K562 (cell line): Measurements from ENCODE around the gene CLASP1. TPM values are rescaled to one million over a fixed set of nuclear protein-coding genes. Genes with fewer than 3 reads are reported as not detected.

ENCODE experiments used
- ATAC-seq: fragments of 200-7000 bp; cut with Tn5 transposase; 3 replicates; pipeline ENCODE4 v1.9.1; 2020; ENCODE audit warnings: moderate library complexity
- BruUV-seq: library from RNA; stranded (reverse); fragments of 400-500 nt; replicated peaks from 2 replicates; lab custom pipeline; 2021; lab: Mats Ljungman, UMichigan
- CTCF ChIA-PET: fragments of 300-600 bp; formaldehyde crosslinking; extraction: SDS; loops from one replicate; lab custom pipeline; 2021; ENCODE audit warnings: low intra/inter-chr PET ratio; lab: Yijun Ruan, JAX
- POLR2A ChIA-PET: fragments of 300-600, 350-650 bp; sonication (Branson Sonifier 250); formaldehyde crosslinking; extraction: SDS; loops from one replicate; lab custom pipeline; 2021; ENCODE audit warnings: antibody characterized with exemption, inconsistent platforms; lab: Yijun Ruan, JAX
- DNase-seq, 4 experiments: peaks; one replicate each; pipeline versions ENCODE4 v3.0.0 to v3.0.0-alpha.2; 2011 to 2018; ENCODE audit warnings: low spot score in 3 of 4, mixed read lengths in 3 of 4; ENCODE audit errors: extremely low read depth in 1 of 4
- FAIRE-seq: peaks from 2 replicates; lab custom pipeline; 2011; peaks lifted over from hg19 to GRCh38; lab: Jason Lieb, UNC
- H2AFZ ChIP-seq: 2 replicates; pipeline ENCODE4 v1.6.0; 2011; ENCODE audit warnings: low read depth, low read length, control low read depth, inconsistent platforms
- H3K27ac ChIP-seq: fragments of 200-600 bp; 3 replicates; pipeline ENCODE4 v1.8.0; 2011; ENCODE audit warnings: low read depth, mild to moderate bottlenecking, control low read depth, inconsistent platforms, low read length, moderate library complexity, mixed read lengths; ENCODE audit errors: extremely low read depth
- H3K27me3 ChIP-seq, 2 experiments: fragments of 300-600 bp in 1 of 2; 2 replicates in 1 of 2; 3 replicates in 1 of 2; pipeline versions ENCODE4 v1.6.0 to v1.8.0; 2011; ENCODE audit warnings: inconsistent platforms in 2 of 2, low read length in 2 of 2, mild to moderate bottlenecking in 1 of 2, mixed read lengths in 1 of 2, moderate library complexity in 1 of 2; ENCODE audit not compliant: control insufficient read depth in 2 of 2, insufficient read depth in 2 of 2
- H3K36me3 ChIP-seq: fragments of 300-600 bp; 3 replicates; pipeline ENCODE4 v1.8.0; 2011; ENCODE audit warnings: mild to moderate bottlenecking, low read length, inconsistent platforms; ENCODE audit not compliant: control insufficient read depth, insufficient read depth
- H3K4me1 ChIP-seq, 2 experiments: fragments of 200-600 bp in 1 of 2; replicated peaks in 1 of 2; 2 replicates in 1 of 2; 3 replicates in 1 of 2; pipeline versions ENCODE4 v1.5.1 to v1.8.0; 2011; ENCODE audit warnings: inconsistent platforms in 2 of 2, low read length in 2 of 2, mild to moderate bottlenecking in 1 of 2, mixed read lengths in 1 of 2, moderate library complexity in 1 of 2; ENCODE audit not compliant: control insufficient read depth in 2 of 2, insufficient read depth in 2 of 2
- H3K4me2 ChIP-seq: 2 replicates; pipeline ENCODE4 v1.6.1; 2011; ENCODE audit warnings: low read length, control low read depth, inconsistent platforms, mixed read lengths; ENCODE audit not compliant: insufficient read depth
- H3K4me3 ChIP-seq: fragments of 200-600 bp; sonication (generic), shearing (Covaris generic); 2 replicates; pipeline ENCODE4 v1.5.1; 2016; ENCODE audit warnings: control low read depth, inconsistent platforms
- H3K79me2 ChIP-seq: fragments of 200-600 bp; 3 replicates; pipeline ENCODE4 v1.8.0; 2011; ENCODE audit warnings: low read length, inconsistent platforms; ENCODE audit not compliant: control insufficient read depth, insufficient read depth
- H3K9ac ChIP-seq, 2 experiments: 2 replicates each; pipeline versions ENCODE4 v1.6.0 to v1.6.1; 2011; ENCODE audit warnings: low read depth in 2 of 2, low read length in 2 of 2, control low read depth in 1 of 2, inconsistent platforms in 1 of 2, mild to moderate bottlenecking in 1 of 2, mixed read lengths in 1 of 2; ENCODE audit not compliant: insufficient read depth in 1 of 2
- H3K9me1 ChIP-seq: one replicate; pipeline ENCODE4 v1.6.0; 2011; ENCODE audit warnings: inconsistent platforms, mild to moderate bottlenecking, low read length, moderate library complexity; ENCODE audit not compliant: control insufficient read depth, insufficient read depth
- H3K9me3 ChIP-seq: replicated peaks from 2 replicates; pipeline ENCODE4 v1.5.1; 2011; ENCODE audit warnings: low read depth, low read length, inconsistent platforms; ENCODE audit not compliant: control insufficient read depth, insufficient read depth
- H4K20me1 ChIP-seq: replicated peaks from 2 replicates; pipeline ENCODE4 v1.6.1; 2011; ENCODE audit warnings: low read length, inconsistent platforms, mixed read lengths; ENCODE audit not compliant: control insufficient read depth, insufficient read depth
- CREM ChIP-seq: IDR thresholded peaks from 2 replicates; pipeline ENCODE4 v1.6.1; 2014; ENCODE audit warnings: antibody characterized with exemption, low read depth
- FOXP1 ChIP-seq: sonication (generic); formaldehyde crosslinking; IDR thresholded peaks from 2 replicates; pipeline ENCODE4 v1.8.0; 2022; ENCODE audit warnings: mild to moderate bottlenecking, missing genetic modification reagents
- HEY1 ChIP-seq: fragments of 250-450 bp; sonication (Bioruptor Pico); IDR thresholded peaks from 2 replicates; pipeline ENCODE4 v1.5.0; 2020; ENCODE audit warnings: mild to moderate bottlenecking, moderate library complexity, borderline replicate concordance
- HIVEP1 ChIP-seq: fragments of 250-450 bp; sonication (Bioruptor Pico); IDR thresholded peaks from 2 replicates; pipeline ENCODE4 v1.4.0; 2020; ENCODE audit warnings: mild to moderate bottlenecking
- KDM2B ChIP-seq: fragments of 250-450 bp; sonication (Bioruptor Pico); IDR thresholded peaks from 2 replicates; pipeline ENCODE4 v1.8.0; 2021; ENCODE audit warnings: mild to moderate bottlenecking, moderate library complexity
- KLF10 ChIP-seq: fragments of 250-450 bp; sonication (Bioruptor Pico); IDR thresholded peaks from 2 replicates; pipeline ENCODE4 v1.6.1; 2021; ENCODE audit warnings: matching md5 sums
- NBN ChIP-seq: fragments of 450-650 bp; IDR thresholded peaks from 2 replicates; pipeline ENCODE4 v1.6.1; 2016; ENCODE audit warnings: low read depth, mild to moderate bottlenecking
- NFE2 ChIP-seq: IDR thresholded peaks from 2 replicates; pipeline ENCODE4 v1.6.1; 2014; ENCODE audit warnings: antibody characterized with exemption, low read depth
- ZNF217 ChIP-seq: sonication (generic); formaldehyde crosslinking; IDR thresholded peaks from 2 replicates; pipeline ENCODE4 v1.8.0; 2022; ENCODE audit warnings: mild to moderate bottlenecking, missing genetic modification reagents
- ZNF316 ChIP-seq: fragments of 450-650 bp; IDR thresholded peaks from 2 replicates; pipeline ENCODE4 v1.6.1; 2016
- ZNF354B ChIP-seq: fragments of 250-450 bp; sonication (Bioruptor Pico); IDR thresholded peaks from 2 replicates; pipeline ENCODE4 v1.4.0; 2020
- WGBS: fragments of 100-300 bp; shearing (Covaris generic); methylation state at CpG from one replicate; pipeline ENCODE4 v1.1.6; 2016; ENCODE audit warnings: low coverage, mixed read lengths; ENCODE audit not compliant: insufficient coverage; ENCODE audit errors: missing lambda C conversion rate; 5-methylcytosine and 5-hydroxymethylcytosine counted together
- in situ Hi-C: fragments of 300-500 bp; cut with MboI; formaldehyde crosslinking; loops from 4 replicates; pipeline ENCODE4 v1.15.0; 2018; ENCODE audit warnings: inconsistent platforms, mixed read lengths
- intact Hi-C: fragments of 100-400 bp; cut with micrococcal nuclease; formaldehyde crosslinking; loops from 2 replicates; pipeline ENCODE4 v1.14.2; 2022
- polyA plus RNA-seq, 8 experiments: library from polyadenylated mRNA; depleted of rRNA in 4 of 8; stranded (reverse) in 5 of 8; unstranded in 3 of 8; fragments of >200 nt; fragmentation: Nextera tagmentation in 2 of 8; fragmentation: Illumina TruSeq in 1 of 8; extraction: Ambion mirVana in 2 of 8; extraction: Trizol in 1 of 8; gene quantifications; 2 replicates each; pipeline versions ENCODE4 v1.2.1 to v1.2.3, GENCODE V29; 2011 to 2014; ENCODE audit warnings: inconsistent platforms in 1 of 8, missing spikeins in 1 of 8
- total RNA-seq, 7 experiments: library from RNA; depleted of rRNA in 6 of 7; stranded (reverse); fragments of >200 nt in 6 of 7; fragmentation: Illumina TruSeq in 2 of 7; extraction: Trizol in 2 of 7; gene quantifications; 2 replicates each; pipeline versions ENCODE4 v1.2.1 to v1.2.3, GENCODE V29; 2011 to 2021; ENCODE audit warnings: low replicate concordance in 1 of 7
- TF ChIP-seq, protein P1 (sequence below): fragments of 250-450 bp; sonication (Bioruptor Pico); IDR thresholded peaks from 2 replicates; pipeline ENCODE4 v1.5.1; 2021; ENCODE audit warnings: mild to moderate bottlenecking
- TF ChIP-seq, protein P2 (sequence below): sonication (generic); formaldehyde crosslinking; IDR thresholded peaks from 2 replicates; pipeline ENCODE4 v1.8.0; 2022; ENCODE audit warnings: missing genetic modification reagents, mild to moderate bottlenecking, moderate library complexity, borderline replicate concordance
- TF ChIP-seq, protein P3 (sequence below): fragments of 250-450 bp; sonication (Bioruptor Pico); IDR thresholded peaks from 2 replicates; pipeline ENCODE4 v1.5.0; 2021
- TF ChIP-seq, protein P4 (sequence below): fragments of 250-450 bp; sonication (Bioruptor Pico); IDR thresholded peaks from 2 replicates; pipeline ENCODE4 v1.8.0; 2022; ENCODE audit warnings: inconsistent platforms, mild to moderate bottlenecking, moderate library complexity, borderline replicate concordance

Gene CLASP1
- total and polyA plus RNA-seq, 9 of the 15 experiments (the other 6 are each of a cell fraction or from before 2014, with no cell fraction given), result 1.7 to 40.3 (median 20.7) TPM

DNA sequence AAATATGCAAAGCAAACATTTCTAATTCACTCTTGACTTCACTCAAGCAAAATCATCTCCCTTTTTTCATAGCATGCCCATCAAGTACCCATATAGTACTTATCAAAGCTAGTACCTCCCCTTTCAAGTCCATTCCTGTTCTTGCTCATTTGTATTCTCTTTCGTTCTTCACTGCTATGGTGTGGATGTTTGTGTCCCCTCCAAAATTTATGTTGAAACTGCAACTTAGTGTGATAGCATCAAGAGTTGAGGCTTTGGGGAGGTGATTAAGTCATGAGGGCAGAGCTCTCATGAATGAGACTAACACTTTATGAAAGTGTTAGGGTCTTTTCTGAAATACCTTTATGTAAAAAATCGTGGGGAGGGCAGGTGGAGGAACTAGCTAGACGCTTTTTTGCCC lies 65.7 kb downstream of the CLASP1 start:
- Histone ChIP-seq H2AFZ (no peak overlapping the region), H3K27ac (no peak overlapping the region), H3K36me3 (no peaks in the 10 kb centered on the region), H4K20me1 (no peaks in the 10 kb centered on the region), H3K9me1 (no peaks in the 10 kb centered on the region), H3K27me3 (no peaks in the 10 kb centered on the region), H3K9me3 (no peaks in the 10 kb centered on the region), H3K4me1 (peaks cover 0 to 2% of the 10 kb centered on the region in 2 experiments; a peak in 1 of 5 replicates), H3K4me2 (no peak overlapping the region), H3K79me2 (peaks cover 12% of the 10 kb centered on the region; the same call in 2 of the 3 replicates), H3K9ac (no peak overlapping the region; a peak in 1 of 4 replicates), H3K4me3 (no peak overlapping the region)
- FAIRE-seq (no peak), ATAC-seq (0 out of 3 replicates have a peak, but pooled peaks have one; percentile 39), DNase-seq (no peak)
- POLR2A ChIA-PET, result interaction anchor here (1.0 to 1.4 kb wide), 2 partner anchors 13 to 24 kb away, joined by 3 to 5 read pairs; no protein-coding TSS in a partner anchor
- no TSS peak for BruUV-seq
- CTCF ChIA-PET, result no interaction called here
- in situ Hi-C loops (no loop called here), intact Hi-C loops (no loop called here)
- WGBS, result 21% methylated on average over 3 of the region's 3 CpGs
- TF ChIP-seq CREM (no peak), ZNF354B (CRISPR knock-in tag) (no peak), KDM2B (CRISPR knock-in tag) (no peak), HIVEP1 (CRISPR knock-in tag) (no peak), ZNF217 (CRISPR knock-in tag) (no peak), NFE2 (no peak), FOXP1 (CRISPR knock-in tag) (no peak), HEY1 (no peak), ZNF316 (no peak), NBN (no peak), KLF10 (no peak)
- TF ChIP-seq, protein P1, sequence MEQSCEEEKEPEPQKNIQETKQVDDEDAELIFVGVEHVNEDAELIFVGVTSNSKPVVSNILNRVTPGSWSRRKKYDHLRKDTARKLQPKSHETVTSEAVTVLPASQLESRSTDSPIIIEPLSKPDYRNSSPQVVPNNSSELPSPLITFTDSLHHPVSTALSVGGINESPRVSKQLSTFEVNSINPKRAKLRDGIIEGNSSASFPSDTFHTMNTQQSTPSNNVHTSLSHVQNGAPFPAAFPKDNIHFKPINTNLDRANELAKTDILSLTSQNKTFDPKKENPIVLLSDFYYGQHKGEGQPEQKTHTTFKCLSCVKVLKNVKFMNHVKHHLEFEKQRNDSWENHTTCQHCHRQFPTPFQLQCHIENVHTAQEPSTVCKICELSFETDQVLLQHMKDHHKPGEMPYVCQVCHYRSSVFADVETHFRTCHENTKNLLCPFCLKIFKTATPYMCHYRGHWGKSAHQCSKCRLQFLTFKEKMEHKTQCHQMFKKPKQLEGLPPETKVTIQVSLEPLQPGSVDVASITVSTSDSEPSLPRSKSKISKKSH (CRISPR knock-in tag), result no peak
- TF ChIP-seq, protein P2, sequence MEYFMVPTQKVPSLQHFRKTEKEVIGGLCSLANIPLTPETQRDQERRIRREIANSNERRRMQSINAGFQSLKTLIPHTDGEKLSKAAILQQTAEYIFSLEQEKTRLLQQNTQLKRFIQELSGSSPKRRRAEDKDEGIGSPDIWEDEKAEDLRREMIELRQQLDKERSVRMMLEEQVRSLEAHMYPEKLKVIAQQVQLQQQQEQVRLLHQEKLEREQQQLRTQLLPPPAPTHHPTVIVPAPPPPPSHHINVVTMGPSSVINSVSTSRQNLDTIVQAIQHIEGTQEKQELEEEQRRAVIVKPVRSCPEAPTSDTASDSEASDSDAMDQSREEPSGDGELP (CRISPR knock-in tag), result no peak
- TF ChIP-seq, protein P3, sequence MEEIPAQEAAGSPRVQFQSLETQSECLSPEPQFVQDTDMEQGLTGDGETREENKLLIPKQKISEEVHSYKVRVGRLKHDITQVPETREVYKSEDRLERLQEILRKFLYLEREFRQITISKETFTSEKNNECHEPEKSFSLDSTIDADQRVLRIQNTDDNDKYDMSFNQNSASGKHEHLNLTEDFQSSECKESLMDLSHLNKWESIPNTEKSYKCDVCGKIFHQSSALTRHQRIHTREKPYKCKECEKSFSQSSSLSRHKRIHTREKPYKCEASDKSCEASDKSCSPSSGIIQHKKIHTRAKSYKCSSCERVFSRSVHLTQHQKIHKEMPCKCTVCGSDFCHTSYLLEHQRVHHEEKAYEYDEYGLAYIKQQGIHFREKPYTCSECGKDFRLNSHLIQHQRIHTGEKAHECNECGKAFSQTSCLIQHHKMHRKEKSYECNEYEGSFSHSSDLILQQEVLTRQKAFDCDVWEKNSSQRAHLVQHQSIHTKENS (CRISPR knock-in tag), result no peak
- TF ChIP-seq, protein P4, sequence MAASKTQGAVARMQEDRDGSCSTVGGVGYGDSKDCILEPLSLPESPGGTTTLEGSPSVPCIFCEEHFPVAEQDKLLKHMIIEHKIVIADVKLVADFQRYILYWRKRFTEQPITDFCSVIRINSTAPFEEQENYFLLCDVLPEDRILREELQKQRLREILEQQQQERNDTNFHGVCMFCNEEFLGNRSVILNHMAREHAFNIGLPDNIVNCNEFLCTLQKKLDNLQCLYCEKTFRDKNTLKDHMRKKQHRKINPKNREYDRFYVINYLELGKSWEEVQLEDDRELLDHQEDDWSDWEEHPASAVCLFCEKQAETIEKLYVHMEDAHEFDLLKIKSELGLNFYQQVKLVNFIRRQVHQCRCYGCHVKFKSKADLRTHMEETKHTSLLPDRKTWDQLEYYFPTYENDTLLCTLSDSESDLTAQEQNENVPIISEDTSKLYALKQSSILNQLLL (CRISPR knock-in tag), result no peak
